SK-MEL-5 (cell line): Measurements from ENCODE around the gene PPP3R1. TPM values are rescaled to one million over a fixed set of nuclear protein-coding genes. Genes with fewer than 3 reads are reported as not detected.

Experiments
- DNase-seq: peaks from one replicate; pipeline ENCODE4 v3.0.0-alpha.2; 2016; ENCODE audit warnings: low read depth, low spot score
- in situ Hi-C: cut with HindIII; loops from 2 replicates; pipeline ENCODE4 v1.10.0; 2016; ENCODE audit warnings: low sequenced_read_pairs, high pct_unique_total_duplicates, low pct_unique_long_range_greater_than_20kb
- total RNA-seq: library from RNA; depleted of rRNA; stranded (reverse); fragments of >200 nt; shearing (Covaris generic); gene quantifications from 2 replicates; pipeline ENCODE4 v1.2.3, GENCODE V29; 2014

The PPP3R1 gene
- total RNA-seq, 1 experiment from 2014 or later: 20.3 TPM

GRCh38 chr2:68274022-68274421 lies 21.7 kb upstream of the PPP3R1 start:
- in situ Hi-C loops: no loop called here
- DNase-seq: peak; percentile 22

DNA sequence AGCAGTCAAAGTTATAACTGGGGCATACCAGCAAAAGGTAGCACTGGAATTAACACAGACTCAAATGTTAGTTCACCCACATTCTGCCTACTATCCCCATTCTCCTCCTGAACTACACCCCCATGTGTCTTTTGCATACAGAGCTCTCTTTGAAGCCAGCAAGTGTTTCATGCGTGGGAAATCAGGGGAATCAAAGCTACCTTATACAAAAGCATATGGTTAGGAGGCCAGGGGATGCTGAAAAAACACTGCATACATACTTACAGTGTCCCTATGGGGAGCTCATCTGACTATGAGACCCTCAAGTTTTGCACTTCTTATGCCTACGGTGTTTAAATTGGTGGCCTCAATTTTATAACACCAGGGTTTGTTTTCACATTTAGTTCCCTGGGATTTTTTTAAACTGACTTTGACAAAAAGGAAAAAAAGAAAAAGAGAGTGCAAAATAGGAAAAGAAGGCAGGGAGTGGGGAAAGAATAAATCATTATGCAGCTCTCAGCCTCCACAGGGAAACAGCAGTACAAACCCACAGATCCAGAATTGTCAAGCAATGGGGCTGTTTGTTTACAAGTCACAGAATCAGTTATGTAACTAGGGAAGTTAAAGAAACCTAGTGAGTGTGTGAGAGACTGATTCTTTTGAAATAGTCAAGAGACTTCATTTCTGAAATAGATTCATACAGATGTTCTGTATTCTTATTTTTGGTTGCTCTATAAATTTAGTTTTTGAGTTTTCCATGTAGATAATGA lies 20.1 kb upstream of the PPP3R1 start:
- DNase-seq: peak; percentile 21
- in situ Hi-C loops: no loop called here

DNA sequence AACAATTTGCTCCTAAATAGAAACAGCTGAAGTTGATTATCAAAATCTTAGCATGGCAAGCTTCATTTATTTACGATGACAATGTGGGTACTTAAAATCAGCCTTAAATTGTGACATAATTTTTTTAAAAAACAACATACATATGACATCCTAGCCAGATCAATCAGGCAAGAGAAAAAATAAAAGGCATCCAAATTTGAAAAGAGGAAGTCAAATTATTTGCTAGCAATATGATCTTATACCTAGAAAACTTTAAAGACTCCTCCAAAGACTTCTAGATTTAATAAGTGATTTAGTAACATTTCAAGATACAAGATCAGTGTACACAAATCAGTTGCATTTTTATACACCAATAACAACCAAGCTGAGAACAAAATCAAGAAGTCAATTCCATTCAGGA lies 14.3 kb upstream of the PPP3R1 start:
- in situ Hi-C loops: no loop called here

GRCh38 chr2:68263632-68264031 lies 11.3 kb upstream of the PPP3R1 start:
- in situ Hi-C loops: no loop called here
- no peak for DNase-seq

More for the DNA sequence above, 14.3 kb upstream of the PPP3R1 start:
- DNase-seq: no peak

GRCh38 chr2:68258851-68259250 lies 6.5 kb upstream of the PPP3R1 start:
- in situ Hi-C loops: no loop called here
- DNase-seq: no peak

DNA sequence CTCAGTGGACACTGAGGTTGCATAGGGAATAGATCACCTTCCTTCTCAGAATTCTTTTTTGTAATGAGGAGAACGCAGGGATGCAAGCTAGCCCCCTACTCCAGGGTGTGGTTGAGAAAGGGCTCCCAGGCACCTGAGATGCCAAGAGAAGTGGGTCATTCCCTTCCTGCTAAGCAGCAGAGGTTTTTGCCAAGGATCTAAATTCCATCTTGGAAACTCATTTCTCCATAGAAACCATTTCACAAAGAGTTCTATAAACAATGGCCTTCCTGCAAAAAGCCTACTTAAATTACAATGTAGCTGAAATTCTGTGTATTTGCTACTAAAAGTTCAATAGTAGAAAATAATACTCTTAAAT lies 3.7 kb upstream of the PPP3R1 start:
- DNase-seq: no peak
- in situ Hi-C loops: no loop called here

- in situ Hi-C loops: no loop called here
- DNase-seq: peak; percentile 38
Measured at GRCh38 chr2:68253219-68254068, 1.1 kb upstream of the PPP3R1 start.

DNA sequence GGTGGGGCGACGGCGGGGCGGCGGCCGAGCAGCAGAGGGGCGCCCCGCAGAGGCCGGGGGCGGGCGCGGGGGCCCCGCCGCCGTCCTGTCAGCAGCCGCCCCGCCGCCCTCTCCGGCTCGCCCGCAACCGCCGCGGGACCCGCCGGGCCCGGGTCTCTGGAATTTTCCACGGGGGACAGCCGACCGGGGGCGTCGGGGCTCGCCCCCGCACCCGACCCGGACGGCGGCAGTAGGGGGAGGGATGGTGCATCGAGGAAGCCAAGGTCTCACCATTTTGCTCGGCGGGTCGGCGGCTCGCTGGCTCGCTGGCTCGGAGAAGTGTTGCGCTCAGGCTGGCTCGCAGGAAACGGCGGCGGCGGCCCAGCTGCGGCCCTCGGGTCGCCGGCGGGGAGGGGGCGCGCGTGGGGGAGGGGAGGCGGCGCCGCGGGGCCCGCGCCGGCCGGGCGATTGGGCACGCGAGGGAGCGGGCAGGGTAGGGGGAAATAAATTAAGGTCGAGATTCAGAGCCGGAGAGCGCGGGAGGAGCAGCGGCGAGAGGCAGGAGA lies 405 bp downstream of the PPP3R1 start:
- in situ Hi-C loops: no loop called here
- DNase-seq: no peak

DNA sequence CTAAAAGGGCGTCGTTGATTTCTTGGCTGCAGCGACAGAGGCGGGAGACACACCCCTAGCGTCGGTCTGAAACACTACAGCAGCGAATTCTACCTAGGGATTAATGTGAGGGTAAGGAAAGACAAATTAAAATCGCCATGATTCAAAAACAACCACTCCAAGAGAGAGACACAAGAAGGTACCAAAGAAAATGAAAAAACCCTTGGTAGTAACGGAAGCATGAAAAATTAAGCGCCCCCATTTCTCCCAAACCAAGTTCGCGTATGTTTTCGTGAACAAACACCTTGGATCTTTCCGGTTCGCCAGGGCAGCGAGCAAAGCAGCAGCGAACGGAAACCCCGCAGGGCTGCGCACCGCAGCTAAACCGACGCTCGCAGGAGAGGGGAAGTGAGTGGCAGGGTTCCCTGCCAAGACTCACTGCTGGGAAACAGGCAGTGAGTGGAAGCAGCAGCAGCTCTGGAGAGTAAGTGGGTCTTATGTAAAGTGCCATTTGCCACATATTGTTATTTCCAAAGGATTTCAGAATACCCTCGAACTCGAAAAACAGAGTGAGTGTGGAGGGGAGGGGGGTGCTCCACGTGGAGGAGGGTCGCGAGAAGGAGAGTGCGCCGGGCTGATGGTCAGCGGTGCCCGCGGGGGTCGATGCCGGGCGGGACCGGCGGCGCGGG lies 1.0 kb downstream of the PPP3R1 start:
- DNase-seq: peak; percentile 90
- in situ Hi-C loops: no loop called here

DNA sequence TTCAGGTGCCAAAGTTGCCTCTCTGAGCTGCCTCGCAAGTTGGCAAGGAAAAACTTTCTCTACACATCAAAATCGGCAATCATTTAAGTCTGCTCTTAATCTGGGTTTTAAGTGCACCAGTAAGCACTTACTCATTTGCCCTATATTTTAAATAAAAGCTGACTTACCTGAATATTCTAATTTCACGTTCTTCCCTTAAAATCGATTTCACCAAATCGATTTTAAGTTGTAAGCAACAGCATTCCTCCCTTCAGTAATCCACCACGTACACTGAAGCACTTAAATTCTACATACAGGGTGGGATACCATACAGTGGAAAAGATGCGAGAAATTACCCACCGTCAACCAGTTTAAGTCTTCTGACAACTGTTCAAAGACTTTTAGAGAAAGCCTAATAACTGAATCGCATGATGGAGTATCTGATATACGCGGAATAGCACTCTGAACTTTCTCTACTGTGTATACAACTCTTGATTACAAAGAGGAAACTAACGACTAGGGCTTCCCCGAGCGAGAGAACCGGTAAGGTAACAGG lies 1.6 kb downstream of the PPP3R1 start:
- in situ Hi-C loops: no loop called here
- DNase-seq: no peak

DNA sequence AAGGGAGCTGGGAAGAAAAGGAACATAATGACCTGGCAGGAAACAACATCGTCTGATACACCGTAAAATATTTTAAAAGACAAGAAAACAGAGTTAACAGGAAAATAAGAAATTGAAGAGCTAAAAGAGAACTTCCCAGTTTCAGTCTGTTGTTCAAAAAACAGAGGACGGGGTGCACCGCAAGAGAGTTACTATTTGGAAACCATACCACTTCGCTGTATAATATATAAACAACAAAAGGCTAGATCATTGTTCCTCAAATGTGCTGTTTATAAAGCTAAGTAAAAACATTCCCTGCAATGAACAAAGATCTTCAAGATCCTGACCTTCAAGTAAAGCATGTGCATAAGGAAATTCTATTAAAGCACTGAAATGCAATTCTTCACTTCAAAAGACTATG lies 2.1 kb downstream of the PPP3R1 start:
- DNase-seq: no peak
- in situ Hi-C loops: no loop called here

- no peak for DNase-seq
- in situ Hi-C loops: no loop called here
Measured at GRCh38 chr2:68248806-68249205, 3.5 kb downstream of the PPP3R1 start.

DNA sequence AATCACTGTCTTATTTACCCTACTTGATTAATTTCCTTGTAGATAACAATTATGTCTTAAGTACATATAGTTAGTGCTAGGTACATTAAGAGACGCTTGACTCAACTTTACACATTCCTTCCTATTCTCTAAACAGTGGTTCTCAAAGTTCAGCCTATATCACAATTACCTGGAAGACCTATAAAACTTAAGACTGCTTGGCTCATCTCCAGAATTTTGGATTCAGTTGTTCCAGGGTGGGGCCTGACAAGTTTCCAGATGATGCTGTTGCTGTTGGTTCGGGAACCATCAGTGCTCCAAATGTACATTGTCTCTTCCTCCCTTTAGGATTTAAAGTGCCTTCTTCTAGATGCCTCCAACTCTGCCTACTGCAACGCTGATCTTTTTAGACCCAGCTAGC lies 4.0 kb downstream of the PPP3R1 start:
- in situ Hi-C loops: no loop called here
- no peak for DNase-seq

GRCh38 chr2:68246396-68246795 lies 5.9 kb downstream of the PPP3R1 start:
- in situ Hi-C loops: no loop called here

DNA sequence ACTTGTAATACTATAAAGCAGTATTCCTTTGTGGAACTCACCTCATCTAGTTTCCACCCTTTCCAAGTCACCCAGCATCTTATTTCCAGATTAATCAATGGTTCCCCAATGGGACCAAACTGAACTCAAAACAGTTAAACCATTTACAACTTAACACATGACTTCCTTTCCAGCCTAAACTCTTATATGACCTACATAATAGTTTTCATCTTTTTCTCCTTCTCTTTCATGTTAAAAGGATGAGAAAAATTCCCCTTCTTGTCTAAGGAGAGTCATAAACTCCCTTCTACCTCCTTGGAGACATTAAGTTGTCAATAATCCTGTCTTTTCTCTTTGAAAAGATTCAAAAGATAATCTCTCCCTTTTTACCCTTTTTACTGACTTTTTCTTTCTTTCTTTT lies 6.7 kb downstream of the PPP3R1 start:
- no peak for DNase-seq
- in situ Hi-C loops: no loop called here

More at GRCh38 chr2:68246396-68246795, 5.9 kb downstream of the PPP3R1 start:
- no peak for DNase-seq

- in situ Hi-C loops: no loop called here
- DNase-seq: no peak
Measured at GRCh38 chr2:68245066-68245465, 7.3 kb downstream of the PPP3R1 start.

DNA sequence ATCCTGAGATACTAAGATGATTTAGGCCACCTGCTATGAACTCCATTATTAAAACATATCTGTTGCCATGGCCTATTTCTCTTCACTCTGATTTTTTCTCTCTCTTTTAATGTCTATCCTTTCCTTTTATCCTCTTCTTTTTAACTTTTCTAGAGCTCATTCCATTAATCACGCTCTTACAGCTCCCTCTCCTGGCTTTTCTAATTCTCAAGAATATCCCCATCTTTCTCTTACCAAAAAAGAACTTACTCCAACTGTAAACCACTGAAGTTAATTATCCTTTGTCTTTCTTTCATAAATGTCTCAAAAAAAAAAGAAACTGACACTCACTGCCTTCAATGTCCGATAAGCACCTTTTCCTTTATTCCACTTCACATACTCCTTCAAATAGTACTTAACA lies 7.9 kb downstream of the PPP3R1 start:
- peak; percentile 27 for DNase-seq
- in situ Hi-C loops: no loop called here

DNA sequence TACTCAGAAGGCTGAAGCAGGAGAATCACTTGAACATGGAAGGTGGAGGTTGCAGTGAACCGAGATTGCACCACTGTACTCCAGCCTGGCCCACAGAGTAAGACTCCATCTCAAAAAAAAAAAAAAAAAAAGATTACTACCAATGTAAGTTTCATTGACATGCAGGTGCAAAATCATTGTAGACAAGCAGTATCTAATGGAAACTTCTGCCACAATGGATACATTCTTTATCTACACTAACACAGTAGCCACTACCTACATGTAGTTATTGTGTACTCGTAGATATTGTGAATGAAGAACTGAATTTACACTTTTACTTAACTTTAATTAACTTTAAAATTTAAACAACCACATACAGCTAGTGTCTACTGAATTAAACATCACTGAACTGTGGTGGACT lies 10.6 kb downstream of the PPP3R1 start:
- in situ Hi-C loops: no loop called here
- DNase-seq: no peak
